Endothelial cell of umbilical vein (primary cell): ENCODE results near the gene PRR5L. TPM values are rescaled to one million over a fixed set of nuclear protein-coding genes. Genes with fewer than 3 reads are reported as not detected.
A peak's percentile ranks its signal among the peaks of the same experiment; 100 is the strongest.

Experiments
- BruUV-seq: library from RNA; stranded (reverse); fragments of 400-500 nt; replicated peaks from 2 replicates; lab custom pipeline; 2021; lab: Mats Ljungman, UMichigan
- CTCF ChIA-PET: fragments of 300-600, 350-600 bp; sonication (Branson Sonifier 250); formaldehyde crosslinking; loops from one replicate; lab custom pipeline; 2021; ENCODE audit warnings: antibody characterized with exemption, inconsistent platforms; lab: Charles Lee
- POLR2A ChIA-PET: fragments of 300-600, 350-600 bp; sonication (Branson Sonifier 250); formaldehyde crosslinking; loops from one replicate; lab custom pipeline; 2021; ENCODE audit warnings: antibody characterized with exemption, inconsistent platforms; lab: Charles Lee
- DNase-seq: peaks from one replicate; pipeline ENCODE4 v3.0.0-alpha.2; 2011; ENCODE audit warnings: low read depth, low spot score
- FAIRE-seq: peaks from 2 replicates; lab custom pipeline; 2011; peaks lifted over from hg19 to GRCh38; lab: Jason Lieb, UNC
- H2AFZ ChIP-seq: 2 replicates; pipeline ENCODE4 v1.6.0; 2012; ENCODE audit warnings: low read depth, low read length, control low read depth, inconsistent platforms
- H3K27ac ChIP-seq: 2 replicates; pipeline ENCODE4 v1.5.1; 2011; ENCODE audit warnings: low read depth, mild to moderate bottlenecking, control low read depth, low read length, moderate library complexity; ENCODE audit not compliant: insufficient read depth
- H3K27me3 ChIP-seq, 2 experiments: 2 replicates each; pipeline versions ENCODE4 v1.6.0 to v1.6.1; 2011; ENCODE audit warnings: low read length in 2 of 2, mixed read lengths in 1 of 2; ENCODE audit not compliant: control insufficient read depth in 2 of 2, insufficient read depth in 2 of 2
- H3K36me3 ChIP-seq, 2 experiments: 2 replicates in 1 of 2; 3 replicates in 1 of 2; pipeline ENCODE4 v1.5.1; 2011; ENCODE audit warnings: low read length in 2 of 2, mild to moderate bottlenecking in 1 of 2, moderate library complexity in 1 of 2; ENCODE audit not compliant: control insufficient read depth in 2 of 2, insufficient read depth in 2 of 2; ENCODE audit errors: extremely low read depth in 1 of 2
- H3K4me1 ChIP-seq: 3 replicates; pipeline ENCODE4 v1.5.1; 2011; ENCODE audit warnings: mild to moderate bottlenecking, low read length; ENCODE audit not compliant: control insufficient read depth, insufficient read depth; ENCODE audit errors: extremely low read depth
- H3K4me2 ChIP-seq: 2 replicates; pipeline ENCODE4 v1.6.1; 2011; ENCODE audit warnings: low read length, control low read depth, mixed read lengths; ENCODE audit not compliant: insufficient read depth
- H3K4me3 ChIP-seq, 3 experiments: fragments of 200-600 bp in 1 of 3; sonication (generic), shearing (Covaris generic) in 1 of 3; replicated peaks in 1 of 3; 2 replicates each; pipeline ENCODE4 v1.5.1; 2011 to 2016; ENCODE audit warnings: control low read depth in 3 of 3, low read length in 3 of 3, mild to moderate bottlenecking in 2 of 3, inconsistent platforms in 1 of 3, low read depth in 1 of 3, moderate library complexity in 1 of 3; ENCODE audit not compliant: insufficient read depth in 1 of 3
- H3K79me2 ChIP-seq: 2 replicates; pipeline ENCODE4 v1.6.0; 2012; ENCODE audit warnings: low read length, inconsistent platforms; ENCODE audit not compliant: control insufficient read depth, insufficient read depth
- H3K9ac ChIP-seq: replicated peaks from 2 replicates; pipeline ENCODE3; 2011; ENCODE audit warnings: low read length, control low read depth; ENCODE audit not compliant: insufficient read depth; ENCODE audit errors: extremely low read depth
- H3K9me1 ChIP-seq: replicated peaks from 3 replicates; pipeline ENCODE4 v1.6.0; 2011; ENCODE audit warnings: mild to moderate bottlenecking, low read length; ENCODE audit not compliant: control insufficient read depth, insufficient read depth; ENCODE audit errors: extremely low read depth
- H3K9me3 ChIP-seq: replicated peaks from 2 replicates; pipeline ENCODE4 v1.5.1; 2012; ENCODE audit warnings: low read length, inconsistent platforms; ENCODE audit not compliant: control insufficient read depth, insufficient read depth
- H4K20me1 ChIP-seq: replicated peaks from 2 replicates; pipeline ENCODE3; 2011; ENCODE audit warnings: mild to moderate bottlenecking, low read length; ENCODE audit not compliant: control insufficient read depth, insufficient read depth; ENCODE audit errors: extremely low read depth
- CTCF ChIP-seq, 2 donors: IDR thresholded peaks; 1 replicate in 1 of 2; 2 replicates in 1 of 2; pipeline ENCODE4 v1.5.1; 2011; ENCODE audit warnings: low read length in 2 of 2, mild to moderate bottlenecking in 2 of 2, moderate library complexity in 2 of 2, control low read depth in 1 of 2, inconsistent platforms in 1 of 2, low read depth in 1 of 2; ENCODE audit not compliant: insufficient read depth in 1 of 2; ENCODE audit errors: extremely low read depth in 1 of 2
- EZH2 ChIP-seq: IDR thresholded peaks from 2 replicates; pipeline ENCODE4 v1.6.1; 2012; ENCODE audit warnings: borderline replicate concordance, low read depth, mild to moderate bottlenecking, moderate library complexity, low read length, inconsistent platforms; ENCODE audit not compliant: severe bottlenecking
- FOS ChIP-seq: IDR thresholded peaks from 2 replicates; pipeline ENCODE4 v1.6.1; 2011; ENCODE audit warnings: mild to moderate bottlenecking, low read length, moderate library complexity, borderline replicate concordance; ENCODE audit not compliant: insufficient read depth
- GATA2 ChIP-seq: IDR thresholded peaks from 2 replicates; pipeline ENCODE4 v1.7.0; 2011; ENCODE audit warnings: low read depth, mild to moderate bottlenecking, moderate library complexity, mixed read lengths, low read length; ENCODE audit not compliant: insufficient read length, insufficient read depth
- JUN ChIP-seq: IDR thresholded peaks from 2 replicates; pipeline ENCODE4 v1.6.1; 2011; ENCODE audit warnings: borderline replicate concordance, low read depth; ENCODE audit not compliant: insufficient read length, insufficient read depth
- MAX ChIP-seq: IDR thresholded peaks from 2 replicates; pipeline ENCODE4 v1.6.1; 2011; ENCODE audit not compliant: insufficient read depth, insufficient read length
- MYC ChIP-seq: IDR thresholded peaks from one replicate; pipeline ENCODE4 v1.6.1; 2011; ENCODE audit warnings: mild to moderate bottlenecking, low read depth, low read length
- POLR2A ChIP-seq: IDR thresholded peaks from 2 replicates; pipeline ENCODE4 v1.6.1; 2012; ENCODE audit warnings: low read depth, mild to moderate bottlenecking, control low read depth, low read length
- POLR2AphosphoS5 ChIP-seq: IDR thresholded peaks from 2 replicates; pipeline ENCODE4 v1.6.1; 2012; ENCODE audit warnings: low read depth, mild to moderate bottlenecking, control low read depth, low read length, moderate library complexity; ENCODE audit not compliant: insufficient read depth
- dilution Hi-C: fragments of 300-500 bp; cut with MboI; formaldehyde crosslinking; loops from one replicate; pipeline ENCODE4 v1.15.0; 2019; ENCODE audit warnings: low sequenced_read_pairs; ENCODE audit not compliant: extremely low pct_ligation_motif_present
- intact Hi-C: fragments of 100-400 bp; cut with micrococcal nuclease; formaldehyde crosslinking; loops from one replicate; pipeline ENCODE4 v1.10.0; 2022
- polyA plus RNA-seq, 4 experiments: library from polyadenylated mRNA; depleted of rRNA in 3 of 4; stranded (reverse) in 3 of 4; unstranded in 1 of 4; fragments of >200 nt; gene quantifications; 2 replicates each; pipeline versions ENCODE4 v1.2.1 to v1.2.3, GENCODE V29; 2011 to 2012; ENCODE audit warnings: missing spikeins in 1 of 4
- total RNA-seq: library from RNA; stranded (reverse); gene quantifications from 2 replicates; pipeline ENCODE4 v1.2.3, GENCODE V29; 2021

Gene PRR5L
- total and polyA plus RNA-seq, 2 donors (not counting 3 experiments of a cell fraction or from before 2014, with no cell fraction given) = 2.5 to 6.1 TPM

- Histone ChIP-seq H3K4me3 (peak overlapping the region in 1 of 3 experiments; percentile 50), H4K20me1 (no peaks in the 10 kb centered on the region), H3K4me2 (peak overlapping the region; percentile 82), H3K27ac (peak overlapping the region; percentile 72), H3K27me3 (no peaks in the 10 kb centered on the region), H3K4me1 (peaks cover 19% of the 10 kb centered on the region), H2AFZ (no peak overlapping the region), H3K36me3 (peaks cover 22 to 26% of the 10 kb centered on the region in 2 experiments), H3K9me3 (no peaks in the 10 kb centered on the region), H3K9ac (peak overlapping the region; percentile 54), H3K79me2 (peaks cover 12% of the 10 kb centered on the region), H3K9me1 (peaks cover 2% of the 10 kb centered on the region)
- dilution Hi-C loops (no loop called here), intact Hi-C loops (no loop called here)
- CTCF ChIA-PET = interaction anchor here (0.7 to 2.6 kb wide), 13 partner anchors 10 to 666 kb away, joined by 3 to 26 read pairs (median 4); partner anchors contain the start of gene TRAF6
- DNase-seq = no peak
- no peak for FAIRE-seq
- TF ChIP-seq MYC = no peak
- no peak for TF ChIP-seq MAX
- no peak for TF ChIP-seq CTCF (IDR thresholded peaks at IDR 0.05; ENCODE audit: extremely low read depth in 1 of 2, insufficient read depth in 1 of 2, low read depth in 1 of 2, low read length in 2 of 2)
- no peak for TF ChIP-seq GATA2
- TF ChIP-seq POLR2AphosphoS5 = no peak
- no peak for TF ChIP-seq JUN
- no peak for TF ChIP-seq EZH2
- TF ChIP-seq FOS = no peak
- TF ChIP-seq POLR2A = no peak
- BruUV-seq = no TSS peak
- POLR2A ChIA-PET = interaction anchor here (1.5 kb wide), 1 partner anchor 12 kb away, joined by 4 read pairs; no protein-coding TSS in a partner anchor
Measured at GRCh38 chr11:36488096-36488495, 192.0 kb downstream of the PRR5L start.
